GM18951 (cell line): ENCODE data around the gene REXO1.

Source experiments
- POLR2A ChIP-seq: IDR thresholded peaks from 4 replicates; pipeline ENCODE4 v1.6.1; 2011; ENCODE audit warnings: mild to moderate bottlenecking; ENCODE audit not compliant: insufficient read length, insufficient read depth; ENCODE audit errors: extremely low read depth
- in situ Hi-C: fragments of 300-500 bp; cut with MboI; formaldehyde crosslinking; loops from one replicate; pipeline ENCODE4 v1.12.0; 2022; ENCODE audit warnings: low sequenced_read_pairs, mixed read lengths, inconsistent platforms; ENCODE audit not compliant: unreplicated experiment

The REXO1 gene

GRCh38 chr19:1791879-1792278, 56.4 kb downstream of the REXO1 start:
- no peak for TF ChIP-seq POLR2A
- in situ Hi-C loops = loop anchor here (25.0 kb wide), 1 partner anchor 255 kb away; no protein-coding TSS in a partner anchor

- TF ChIP-seq POLR2A = no peak
- in situ Hi-C loops = loop anchor here (25.0 kb wide), 1 partner anchor 253 kb away; no protein-coding TSS in a partner anchor
Measured at GRCh38 chr19:1790054-1790792, 58.1 kb downstream of the REXO1 start.

- TF ChIP-seq POLR2A = no peak
- in situ Hi-C loops = loop anchor here (25.0 kb wide), 1 partner anchor 252 kb away; no protein-coding TSS in a partner anchor
Measured at GRCh38 chr19:1789261-1790041, 58.8 kb downstream of the REXO1 start.

- no peak for TF ChIP-seq POLR2A
- in situ Hi-C loops = loop anchor here (25.0 kb wide), 1 partner anchor 250 kb away; no protein-coding TSS in a partner anchor
Measured at GRCh38 chr19:1787116-1787515, 61.2 kb downstream of the REXO1 start.

DNA sequence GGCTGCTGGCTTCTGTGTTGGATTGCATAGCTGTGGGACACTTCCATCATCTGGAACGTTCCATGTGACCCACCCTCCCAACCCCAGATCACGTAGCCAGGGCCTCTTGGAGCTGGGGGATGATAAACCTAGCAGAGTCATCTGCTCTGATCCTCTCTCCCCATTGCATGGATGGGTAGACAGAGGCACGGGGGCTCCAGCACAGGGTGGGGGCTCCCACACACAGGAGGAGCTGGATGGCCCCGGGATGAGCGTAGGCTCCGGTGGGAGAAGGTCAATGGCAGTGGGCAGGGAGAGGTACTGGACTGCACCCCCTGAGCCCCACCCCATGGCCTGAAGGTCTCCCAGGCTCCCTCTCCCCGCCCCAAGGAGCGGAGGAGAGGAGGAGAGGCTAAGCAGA, 61.6 kb downstream of the REXO1 start:
- TF ChIP-seq POLR2A = no peak
- in situ Hi-C loops = loop anchor here (25.0 kb wide), 1 partner anchor 249 kb away; no protein-coding TSS in a partner anchor

GRCh38 chr19:1785310-1785709, 63.0 kb downstream of the REXO1 start:
- in situ Hi-C loops = loop anchor here (25.0 kb wide), 1 partner anchor 248 kb away; no protein-coding TSS in a partner anchor
- no peak for TF ChIP-seq POLR2A

GRCh38 chr19:1783874-1784273, 64.4 kb downstream of the REXO1 start:
- no peak for TF ChIP-seq POLR2A
- in situ Hi-C loops = loop anchor here (25.0 kb wide), 1 partner anchor 247 kb away; no protein-coding TSS in a partner anchor

DNA sequence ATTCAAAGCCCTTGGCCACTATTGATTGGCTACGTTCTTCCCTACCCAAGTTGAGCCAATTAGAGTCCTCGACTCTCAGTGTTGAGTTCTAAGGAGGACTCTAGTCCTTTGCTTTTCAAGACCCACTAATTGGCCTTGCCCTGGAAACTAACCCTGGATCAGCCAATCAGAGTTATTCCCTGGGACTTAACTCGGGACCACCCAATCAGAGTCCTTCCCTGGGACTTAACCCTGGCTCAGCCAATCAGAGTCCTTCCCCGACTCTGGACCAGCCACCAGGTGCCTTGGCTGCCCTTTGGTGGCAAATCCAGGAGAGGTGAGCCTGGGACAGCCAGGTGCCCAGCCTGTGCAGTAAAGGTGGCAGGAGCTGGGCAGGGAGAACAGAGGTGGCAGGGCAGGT, 64.9 kb downstream of the REXO1 start:
- in situ Hi-C loops = loop anchor here (25.0 kb wide), 1 partner anchor 246 kb away; no protein-coding TSS in a partner anchor

GRCh38 chr19:1782521-1782920, 65.8 kb downstream of the REXO1 start:
- in situ Hi-C loops = loop anchor here (25.0 kb wide), 1 partner anchor 245 kb away; no protein-coding TSS in a partner anchor
- TF ChIP-seq POLR2A = no peak

More for the DNA sequence above, 64.9 kb downstream of the REXO1 start:
- TF ChIP-seq POLR2A = no peak

- in situ Hi-C loops = loop anchor here (25.0 kb wide), 1 partner anchor 243 kb away; no protein-coding TSS in a partner anchor
- TF ChIP-seq POLR2A = no peak
Measured at GRCh38 chr19:1780272-1780958, 67.9 kb downstream of the REXO1 start.

DNA sequence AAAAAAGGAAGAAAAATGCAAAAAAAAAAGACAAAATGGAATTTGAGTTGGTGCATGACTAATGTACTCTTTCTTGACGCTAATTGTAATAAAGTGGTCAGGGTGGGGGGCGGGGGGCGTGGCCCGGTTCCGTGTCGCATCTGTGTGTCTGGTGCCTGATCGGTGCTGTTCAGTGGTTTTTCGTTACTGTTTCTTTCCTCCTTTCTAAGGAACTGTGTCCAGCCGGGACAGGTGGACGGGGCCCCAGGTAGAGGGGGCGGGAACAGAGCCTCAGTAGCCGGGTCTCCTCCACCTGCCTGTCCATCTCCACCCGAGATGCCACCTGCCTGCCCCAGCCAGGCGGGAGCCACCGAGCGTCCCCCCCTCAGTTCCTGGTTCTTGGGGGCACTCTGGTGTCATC, 68.7 kb downstream of the REXO1 start:
- in situ Hi-C loops = loop anchor here (25.0 kb wide), 1 partner anchor 242 kb away; no protein-coding TSS in a partner anchor

GRCh38 chr19:1777149-1777548, 71.1 kb downstream of the REXO1 start:
- no peak for TF ChIP-seq POLR2A
- in situ Hi-C loops = loop anchor here (25.0 kb wide), 1 partner anchor 240 kb away; no protein-coding TSS in a partner anchor

More for the DNA sequence above, 68.7 kb downstream of the REXO1 start:
- no peak for TF ChIP-seq POLR2A
